A549 treated with GW870086 at 1 μM for 4 hours (cell line): Measurements from ENCODE around the gene ZCCHC18. TPM values are rescaled to one million over a fixed set of nuclear protein-coding genes. Genes with fewer than 3 reads are reported as not detected.

Source experiments
- total RNA-seq: library from RNA; stranded (reverse); fragments of 200-300 nt; extraction: Qiagen RNA extraction; gene quantifications from 5 replicates; pipeline ENCODE4 v1.2.3, GENCODE V29; 2022; ENCODE audit warnings: low read depth

Gene ZCCHC18
- total RNA-seq, result 0.08 to 0.17 TPM (median 0.09 TPM) in 3 of 5 replicates, not detected in the others

GRCh38 chrX:104112326-104112951 lies at the start of gene ZCCHC18:
Gene ZCCHC18, plus strand, starts transcription at chrX:104112523. Its CDS starts 1,589 bp downstream, at chrX:104114112.

DNA sequence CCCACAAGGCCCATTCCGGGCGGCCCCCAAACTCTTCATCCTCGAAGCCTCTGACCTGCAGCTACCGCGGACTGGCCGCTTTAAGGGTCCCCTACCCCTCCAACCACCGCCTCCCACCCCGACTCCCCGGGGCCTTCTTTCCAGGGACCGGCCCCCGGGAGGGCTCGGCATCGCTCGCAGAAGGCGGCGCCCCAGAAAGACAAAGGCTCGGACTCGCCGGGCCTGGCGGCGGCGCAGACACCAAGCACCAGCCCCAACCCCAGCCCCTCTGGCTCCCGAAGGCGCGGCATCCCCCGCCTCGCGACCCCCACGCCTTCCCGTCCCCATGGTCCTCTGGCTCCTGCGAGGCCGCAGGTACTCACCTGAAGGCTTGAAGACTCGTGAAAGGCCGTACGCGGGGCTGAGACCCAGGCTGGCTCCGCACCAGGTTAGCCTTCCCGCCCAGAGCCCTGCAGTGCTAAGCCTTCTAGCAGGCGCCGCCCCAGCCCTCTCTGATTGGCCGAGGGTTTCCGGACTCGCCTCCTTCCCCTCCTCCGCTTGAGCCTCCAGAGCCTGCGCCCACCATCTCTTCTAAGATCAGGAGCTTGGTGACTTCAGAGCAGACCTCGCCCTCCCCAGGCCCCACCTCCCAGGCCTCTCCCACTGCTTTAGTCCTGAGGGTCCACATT lies 36.4 kb upstream of the ZCCHC18 start, which contains the start of gene TMSB15C:
TMSB15C (minus strand) TSS at position 459 of the 668 bp plus-strand sequence.

GRCh38 chrX:104156630-104157529 lies 44.6 kb downstream of the ZCCHC18 start, which contains the start of gene SLC25A53:
Gene SLC25A53, minus strand, starts transcription at chrX:104157009. Its CDS starts 51,752 bp downstream, at chrX:104105257.

Other genes with a start within 250 kb of the ZCCHC18 start
- gene TMSB15B, start 149.9 kb upstream of the ZCCHC18 start, total RNA-seq, result 5.7 to 8.2 TPM (median 7.5 TPM) in 5 replicates
- not detected in 5 replicates for gene H2BW1, start 98.8 kb upstream of the ZCCHC18 start, total RNA-seq
- not detected in 5 replicates for gene H2BW2, start 72.6 kb upstream of the ZCCHC18 start, total RNA-seq
- gene TMSB15C, start 36.3 kb upstream of the ZCCHC18 start, total RNA-seq, result 0.06 to 0.19 TPM (median 0.12 TPM) in 4 of 5 replicates, not detected in the other
- gene SLC25A53, start 44.5 kb downstream of the ZCCHC18 start, total RNA-seq, result 3.4 to 4.7 TPM (median 4.3 TPM) in 5 replicates
- 12.0 to 22.2 TPM (median 18.2 TPM) in 5 replicates for gene FAM199X, start 53.9 kb downstream of the ZCCHC18 start, total RNA-seq
- gene ESX1, start 142.4 kb downstream of the ZCCHC18 start, total RNA-seq, result 0.10 to 0.16 TPM (median 0.16 TPM) in 3 of 5 replicates, not detected in the others